HepG2 (cell line): ENCODE data around the gene PIANP. TPM values are rescaled to one million over a fixed set of nuclear protein-coding genes. Genes with fewer than 3 reads are reported as not detected.

Experiments used
- CSRNP2 ChIP-seq: sonication (generic); formaldehyde crosslinking; conservative IDR thresholded peaks from 2 replicates; pipeline ENCODE4 v1.8.0; 2022; ENCODE audit warnings: low read depth, missing genetic modification reagents
- FOXP4 ChIP-seq: sonication (generic); formaldehyde crosslinking; IDR thresholded peaks from 2 replicates; pipeline ENCODE4 v1.4.0; 2020; ENCODE audit warnings: missing genetic modification reagents
- GATAD2A ChIP-seq: IDR thresholded peaks from 2 replicates; pipeline ENCODE4 v1.6.1; 2016
- GTF3A ChIP-seq: sonication (generic); formaldehyde crosslinking; conservative IDR thresholded peaks from 2 replicates; pipeline ENCODE4 v1.4.0; 2020; ENCODE audit warnings: mild to moderate bottlenecking, missing genetic modification reagents
- HNRNPH1 ChIP-seq: fragments of 200-400 bp; formaldehyde crosslinking; optimal IDR thresholded peaks from 2 replicates; pipeline ENCODE3; 2017; ENCODE audit warnings: mild to moderate bottlenecking, low read depth, low read length
- MAFG ChIP-seq: sonication (generic); formaldehyde crosslinking; IDR thresholded peaks from 2 replicates; pipeline ENCODE4 v1.5.1; 2020; ENCODE audit warnings: mild to moderate bottlenecking, missing genetic modification reagents
- NR2F1 ChIP-seq, 2 experiments: fragments of 450-650 bp in 1 of 2; formaldehyde crosslinking in 1 of 2; IDR thresholded peaks; 2 replicates each; pipeline versions ENCODE4 v1.5.0 to v1.6.1; 2016 to 2020; ENCODE audit warnings: mild to moderate bottlenecking in 1 of 2, missing compliant biosample characterization in 1 of 2, missing genetic modification reagents in 1 of 2, moderate library complexity in 1 of 2
- ZBTB14 ChIP-seq: sonication (generic); formaldehyde crosslinking; IDR thresholded peaks from 2 replicates; pipeline ENCODE4 v1.4.0; 2020; ENCODE audit warnings: missing genetic modification reagents
- ZFY ChIP-seq: sonication (generic); formaldehyde crosslinking; IDR thresholded peaks from 2 replicates; pipeline ENCODE4 v1.4.0; 2020; ENCODE audit warnings: missing genetic modification reagents
- ZNF205 ChIP-seq: IDR thresholded peaks from 2 replicates; pipeline ENCODE4 v1.6.1; 2018; ENCODE audit warnings: missing biosample characterization, missing genetic modification reagents
- ZNF382 ChIP-seq: sonication (generic); formaldehyde crosslinking; IDR thresholded peaks from 2 replicates; pipeline ENCODE4 v1.5.0; 2020; ENCODE audit warnings: missing genetic modification reagents, mild to moderate bottlenecking, borderline replicate concordance
- ZNF878 ChIP-seq: sonication (generic); formaldehyde crosslinking; IDR thresholded peaks from 2 replicates; pipeline ENCODE4 v1.8.1; 2023; ENCODE audit warnings: mild to moderate bottlenecking, missing genetic modification reagents, moderate library complexity
- polyA plus RNA-seq, 8 experiments: library from polyadenylated mRNA; depleted of rRNA in 3 of 8; stranded (reverse) in 7 of 8; unstranded in 1 of 8; fragments of >200 nt; fragmentation: Illumina TruSeq in 4 of 8; extraction: Trizol in 4 of 8; gene quantifications; 2 replicates each; pipeline versions ENCODE4 v1.2.1 to v1.2.3, GENCODE V29; 2011 to 2016; ENCODE audit warnings: low read depth in 4 of 8, missing spikeins in 1 of 8, mixed read lengths in 1 of 8; ENCODE audit not compliant: insufficient read depth in 1 of 8
- total RNA-seq, 5 experiments: library from RNA; depleted of rRNA; stranded (reverse); fragments of >200 nt; fragmentation: Illumina TruSeq; extraction: Trizol; gene quantifications; 2 replicates each; pipeline ENCODE4 v1.2.3, GENCODE V29; 2016; ENCODE audit warnings: low read depth in 1 of 5
- TF ChIP-seq, protein P1 (sequence below): sonication (generic); formaldehyde crosslinking; IDR thresholded peaks from 2 replicates; pipeline ENCODE4 v1.8.1; 2023; ENCODE audit warnings: missing genetic modification reagents, inconsistent platforms, borderline replicate concordance
- TF ChIP-seq, protein P2 (sequence below): IDR thresholded peaks from 2 replicates; pipeline ENCODE4 v1.6.1; 2016; ENCODE audit warnings: low read depth, control low read depth
- TF ChIP-seq, protein P3 (sequence below): sonication (generic); formaldehyde crosslinking; IDR thresholded peaks from 2 replicates; pipeline ENCODE4 v1.5.0; 2020; ENCODE audit warnings: mild to moderate bottlenecking, missing genetic modification reagents

PIANP gene
- total and polyA plus RNA-seq, 2 of the 13 experiments (the other 11 are each of a cell fraction or from before 2014, with no cell fraction given): not detected

GRCh38 chr12:6723607-6724408 is 23.2 kb upstream of the PIANP start, which contains the start of gene COPS7A (continued):
- TF ChIP-seq, protein P1, sequence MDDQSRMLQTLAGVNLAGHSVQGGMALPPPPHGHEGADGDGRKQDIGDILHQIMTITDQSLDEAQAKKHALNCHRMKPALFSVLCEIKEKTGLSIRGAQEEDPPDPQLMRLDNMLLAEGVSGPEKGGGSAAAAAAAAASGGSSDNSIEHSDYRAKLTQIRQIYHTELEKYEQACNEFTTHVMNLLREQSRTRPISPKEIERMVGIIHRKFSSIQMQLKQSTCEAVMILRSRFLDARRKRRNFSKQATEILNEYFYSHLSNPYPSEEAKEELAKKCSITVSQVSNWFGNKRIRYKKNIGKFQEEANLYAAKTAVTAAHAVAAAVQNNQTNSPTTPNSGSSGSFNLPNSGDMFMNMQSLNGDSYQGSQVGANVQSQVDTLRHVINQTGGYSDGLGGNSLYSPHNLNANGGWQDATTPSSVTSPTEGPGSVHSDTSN (CRISPR knock-in tag): peak; percentile 36; the same call in 1 of the 2 replicates
- TF ChIP-seq CSRNP2 (CRISPR knock-in tag): no peak
- TF ChIP-seq MAFG (CRISPR knock-in tag): no peak
- no peak for TF ChIP-seq HNRNPH1
- peak; percentile 91 for TF ChIP-seq ZNF878 (CRISPR knock-in tag)
- TF ChIP-seq, protein P2, sequence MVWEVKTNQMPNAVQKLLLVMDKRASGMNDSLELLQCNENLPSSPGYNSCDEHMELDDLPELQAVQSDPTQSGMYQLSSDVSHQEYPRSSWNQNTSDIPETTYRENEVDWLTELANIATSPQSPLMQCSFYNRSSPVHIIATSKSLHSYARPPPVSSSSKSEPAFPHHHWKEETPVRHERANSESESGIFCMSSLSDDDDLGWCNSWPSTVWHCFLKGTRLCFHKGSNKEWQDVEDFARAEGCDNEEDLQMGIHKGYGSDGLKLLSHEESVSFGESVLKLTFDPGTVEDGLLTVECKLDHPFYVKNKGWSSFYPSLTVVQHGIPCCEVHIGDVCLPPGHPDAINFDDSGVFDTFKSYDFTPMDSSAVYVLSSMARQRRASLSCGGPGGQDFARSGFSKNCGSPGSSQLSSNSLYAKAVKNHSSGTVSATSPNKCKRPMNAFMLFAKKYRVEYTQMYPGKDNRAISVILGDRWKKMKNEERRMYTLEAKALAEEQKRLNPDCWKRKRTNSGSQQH (CRISPR knock-in tag): peak; percentile 70; the same call in 1 of the 2 replicates
- TF ChIP-seq ZFY: peak; percentile 90
- TF ChIP-seq FOXP4 (CRISPR knock-in tag): peak; percentile 53
- no peak for TF ChIP-seq GTF3A (CRISPR knock-in tag)
- 0 out of 4 replicates have a peak, but pooled peaks of 1 of the 2 experiments have one; percentile 42 for TF ChIP-seq NR2F1 (CRISPR knock-in tag; IDR thresholded peaks at IDR 0.05)
- no peak; the same call in 1 of the 2 replicates for TF ChIP-seq ZNF382 (CRISPR knock-in tag)
- TF ChIP-seq, protein P3, sequence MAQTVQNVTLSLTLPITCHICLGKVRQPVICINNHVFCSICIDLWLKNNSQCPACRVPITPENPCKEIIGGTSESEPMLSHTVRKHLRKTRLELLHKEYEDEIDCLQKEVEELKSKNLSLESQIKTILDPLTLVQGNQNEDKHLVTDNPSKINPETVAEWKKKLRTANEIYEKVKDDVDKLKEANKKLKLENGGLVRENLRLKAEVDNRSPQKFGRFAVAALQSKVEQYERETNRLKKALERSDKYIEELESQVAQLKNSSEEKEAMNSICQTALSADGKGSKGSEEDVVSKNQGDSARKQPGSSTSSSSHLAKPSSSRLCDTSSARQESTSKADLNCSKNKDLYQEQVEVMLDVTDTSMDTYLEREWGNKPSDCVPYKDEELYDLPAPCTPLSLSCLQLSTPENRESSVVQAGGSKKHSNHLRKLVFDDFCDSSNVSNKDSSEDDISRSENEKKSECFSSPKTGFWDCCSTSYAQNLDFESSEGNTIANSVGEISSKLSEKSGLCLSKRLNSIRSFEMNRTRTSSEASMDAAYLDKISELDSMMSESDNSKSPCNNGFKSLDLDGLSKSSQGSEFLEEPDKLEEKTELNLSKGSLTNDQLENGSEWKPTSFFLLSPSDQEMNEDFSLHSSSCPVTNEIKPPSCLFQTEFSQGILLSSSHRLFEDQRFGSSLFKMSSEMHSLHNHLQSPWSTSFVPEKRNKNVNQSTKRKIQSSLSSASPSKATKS: peak; percentile 71; the same call in 1 of the 2 replicates
- TF ChIP-seq GATAD2A: peak; percentile 64; the same call in 1 of the 2 replicates
- peak; percentile 46; the same call in 1 of the 2 replicates for TF ChIP-seq ZBTB14 (CRISPR knock-in tag)
- TF ChIP-seq ZNF205 (CRISPR knock-in tag): peak; percentile 89
